ENCODE results near the gene CPVL.

DNA sequence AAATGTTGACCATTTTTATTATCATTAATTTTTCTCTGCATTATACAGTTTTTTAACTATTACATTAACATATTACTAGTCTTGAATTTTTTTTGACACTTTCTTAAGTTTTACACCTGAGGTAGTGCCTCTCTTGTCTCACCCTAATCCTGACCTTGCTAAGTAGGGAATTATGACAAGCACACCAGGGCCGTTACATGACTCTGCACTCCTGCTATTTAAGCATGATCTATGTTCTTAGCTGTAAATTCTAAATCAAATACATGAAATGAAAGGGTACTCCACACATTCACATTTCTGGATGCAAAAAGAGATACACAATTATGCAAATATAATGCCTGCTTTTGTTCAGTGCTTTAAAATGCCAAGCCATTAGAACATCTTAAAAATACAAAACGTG, 23.6 kb downstream of the CPVL start:
- TF ChIP-seq CTCF (IDR thresholded peaks at IDR 0.05 in 8 of 11, conservative IDR thresholded peaks at IDR 0.05 in 3 of 11): no peak
- TF ChIP-seq POLR2AphosphoS5 (IDR thresholded peaks at IDR 0.05): no peak
- no peak for TF ChIP-seq POLR2A (IDR thresholded peaks at IDR 0.05)
